HepG2 (cell line): Measurements from ENCODE around the gene PRKAR1A. TPM values are rescaled to one million over a fixed set of nuclear protein-coding genes. Genes with fewer than 3 reads are reported as not detected.
A peak's percentile ranks its signal among the peaks of the same experiment; 100 is the strongest.

Experiments
- ATAC-seq: fragments of 200-7000 bp; cut with Tn5 transposase; 3 replicates; pipeline ENCODE4 v1.9.1; 2020; ENCODE audit warnings: mild to moderate bottlenecking, moderate library complexity
- BruUV-seq: library from RNA; stranded (reverse); fragments of 400-500 nt; replicated peaks from 2 replicates; lab custom pipeline; 2021; lab: Mats Ljungman, UMichigan
- CTCF ChIA-PET: fragments of 300-600 bp; formaldehyde crosslinking; extraction: SDS; loops from one replicate; lab custom pipeline; 2021; ENCODE audit warnings: low total read pairs, inconsistent platforms, low intra/inter-chr PET ratio; lab: Yijun Ruan, JAX
- POLR2A ChIA-PET: fragments of 350-600 bp; sonication (Branson Sonifier 250); formaldehyde crosslinking; loops from one replicate; lab custom pipeline; 2020; ENCODE audit warnings: antibody characterized with exemption, inconsistent platforms; lab: Yijun Ruan, JAX
- DNase-seq: peaks from one replicate; pipeline ENCODE4 v3.0.0-alpha.2; 2015; ENCODE audit warnings: low spot score
- FAIRE-seq: peaks from 3 replicates; lab custom pipeline; 2011; peaks lifted over from hg19 to GRCh38; lab: Jason Lieb, UNC
- H2AFZ ChIP-seq: one replicate; pipeline ENCODE4 v1.6.1; 2011; ENCODE audit warnings: low read length, inconsistent platforms
- H3K27ac ChIP-seq: fragments of 300-600 bp; 3 replicates; pipeline ENCODE4 v1.8.0; 2011; ENCODE audit warnings: mixed run types, mild to moderate bottlenecking, mixed read lengths, low read length, inconsistent platforms; ENCODE audit not compliant: insufficient read depth; ENCODE audit errors: extremely low read length
- H3K27me3 ChIP-seq, 2 experiments: fragments of 200-600 bp in 1 of 2; 2 replicates in 1 of 2; 3 replicates in 1 of 2; pipeline versions ENCODE4 v1.6.0 to v1.8.0; 2011; ENCODE audit warnings: low read length in 2 of 2, mild to moderate bottlenecking in 2 of 2, moderate library complexity in 2 of 2, inconsistent platforms in 1 of 2; ENCODE audit not compliant: insufficient read depth in 2 of 2, control insufficient read depth in 1 of 2
- H3K36me3 ChIP-seq, 2 experiments: fragments of 200-600 bp in 1 of 2; replicated peaks in 1 of 2; 2 replicates in 1 of 2; 3 replicates in 1 of 2; pipeline versions ENCODE4 v1.5.1 to v1.8.0; 2011; ENCODE audit warnings: low read length in 2 of 2, inconsistent platforms in 1 of 2; ENCODE audit not compliant: insufficient read depth in 2 of 2, control insufficient read depth in 1 of 2
- H3K4me1 ChIP-seq: 2 replicates; pipeline ENCODE4 v1.5.1; 2012; ENCODE audit warnings: low read length, inconsistent platforms; ENCODE audit not compliant: insufficient read depth
- H3K4me2 ChIP-seq: 2 replicates; pipeline ENCODE4 v1.6.0; 2011; ENCODE audit warnings: low read depth, low read length, inconsistent platforms
- H3K4me3 ChIP-seq, 3 experiments: fragments of 200-600 bp in 1 of 3; sonication (generic), shearing (Covaris generic) in 1 of 3; replicated peaks in 1 of 3; 2 replicates each; pipeline ENCODE4 v1.5.1; 2011 to 2016; ENCODE audit warnings: low read length in 3 of 3, inconsistent platforms in 2 of 3, low read depth in 2 of 3, mild to moderate bottlenecking in 2 of 3, control low read depth in 1 of 3, mixed read lengths in 1 of 3; ENCODE audit not compliant: insufficient read depth in 1 of 3
- H3K79me2 ChIP-seq: one replicate; pipeline ENCODE4 v1.6.1; 2011; ENCODE audit warnings: low read length, inconsistent platforms; ENCODE audit not compliant: insufficient read depth
- H3K9ac ChIP-seq: 2 replicates; pipeline ENCODE4 v1.6.0; 2011; ENCODE audit warnings: mild to moderate bottlenecking, low read depth, low read length, inconsistent platforms; ENCODE audit not compliant: insufficient read depth
- H3K9me3 ChIP-seq: 2 replicates; pipeline ENCODE4 v1.5.1; 2012; ENCODE audit warnings: mild to moderate bottlenecking, low read length
- H4K20me1 ChIP-seq: 2 replicates; pipeline ENCODE4 v1.6.0; 2011; ENCODE audit warnings: inconsistent platforms, mild to moderate bottlenecking, low read length, moderate library complexity; ENCODE audit not compliant: insufficient read depth
- BCL3 ChIP-seq: sonication (generic); formaldehyde crosslinking; IDR thresholded peaks from 2 replicates; pipeline ENCODE4 v1.5.1; 2020; ENCODE audit warnings: mild to moderate bottlenecking, missing genetic modification reagents, moderate library complexity
- ELF3 ChIP-seq: IDR thresholded peaks from 2 replicates; pipeline ENCODE4 v1.6.1; 2016; ENCODE audit warnings: missing genetic modification reagents, missing compliant biosample characterization
- GABPB1 ChIP-seq: IDR thresholded peaks from 2 replicates; pipeline ENCODE4 v1.6.1; 2016; ENCODE audit warnings: mild to moderate bottlenecking, missing genetic modification reagents, moderate library complexity, missing compliant biosample characterization
- MED1 ChIP-seq: sonication (generic); formaldehyde crosslinking; IDR thresholded peaks from 2 replicates; pipeline ENCODE4 v1.4.0; 2020; ENCODE audit warnings: missing genetic modification reagents
- NFRKB ChIP-seq: fragments of 450-650 bp; IDR thresholded peaks from 2 replicates; pipeline ENCODE4 v1.6.1; 2017
- NR3C1 ChIP-seq: sonication (generic); formaldehyde crosslinking; IDR thresholded peaks from 2 replicates; pipeline ENCODE4 v1.4.0; 2020; ENCODE audit warnings: missing genetic modification reagents
- SALL1 ChIP-seq: sonication (generic); formaldehyde crosslinking; IDR thresholded peaks from 2 replicates; pipeline ENCODE4 v1.8.0; 2022; ENCODE audit warnings: mild to moderate bottlenecking, missing genetic modification reagents
- TFAP4 ChIP-seq: sonication (generic); IDR thresholded peaks from 2 replicates; pipeline ENCODE4 v1.6.1; 2016; ENCODE audit warnings: low read depth, borderline replicate concordance
- TFE3 ChIP-seq: IDR thresholded peaks from 2 replicates; pipeline ENCODE4 v1.6.1; 2016
- ZC3H13 ChIP-seq: sonication (generic); formaldehyde crosslinking; IDR thresholded peaks from 2 replicates; pipeline ENCODE4 v1.8.1; 2023; ENCODE audit warnings: mild to moderate bottlenecking, missing genetic modification reagents, moderate library complexity
- ZMYM3 ChIP-seq: sonication (generic); formaldehyde crosslinking; IDR thresholded peaks from 2 replicates; pipeline ENCODE4 v1.5.1; 2020; ENCODE audit warnings: mild to moderate bottlenecking, missing genetic modification reagents
- ZNF24 ChIP-seq: fragments of 450-650 bp; IDR thresholded peaks from 2 replicates; pipeline ENCODE4 v1.6.1; 2017; ENCODE audit warnings: antibody characterized with exemption, mild to moderate bottlenecking
- ZNF326 ChIP-seq: sonication (generic); formaldehyde crosslinking; IDR thresholded peaks from 2 replicates; pipeline ENCODE4 v1.4.0; 2020; ENCODE audit warnings: missing genetic modification reagents, borderline replicate concordance
- ZNF704 ChIP-seq: sonication (generic); formaldehyde crosslinking; IDR thresholded peaks from 2 replicates; pipeline ENCODE4 v1.8.1; 2023; ENCODE audit warnings: mild to moderate bottlenecking, inconsistent platforms, moderate library complexity, missing genetic modification reagents, borderline replicate concordance
- ZNF709 ChIP-seq: sonication (generic); formaldehyde crosslinking; IDR thresholded peaks from 2 replicates; pipeline ENCODE4 v1.5.0; 2020; ENCODE audit warnings: mild to moderate bottlenecking, missing genetic modification reagents
- WGBS: methylation state at CpG from one replicate; pipeline ENCODE4 v1.1.6; 2017; ENCODE audit warnings: low lambda C conversion rate; 5-methylcytosine and 5-hydroxymethylcytosine counted together
- in situ Hi-C: cut with HindIII; loops from 2 replicates; pipeline ENCODE4 v1.10.0; 2017; ENCODE audit warnings: low pct_unique_long_range_greater_than_20kb; ENCODE audit not compliant: extremely low pct_ligation_motif_present
- intact Hi-C: fragments of 100-400 bp; cut with micrococcal nuclease; formaldehyde crosslinking; loops from one replicate; pipeline ENCODE4 v1.10.0; 2022; ENCODE audit not compliant: unreplicated experiment
- polyA plus RNA-seq, 8 experiments: library from polyadenylated mRNA; depleted of rRNA in 3 of 8; stranded (reverse) in 7 of 8; unstranded in 1 of 8; fragments of >200 nt; fragmentation: Illumina TruSeq in 4 of 8; extraction: Trizol in 4 of 8; gene quantifications; 2 replicates each; pipeline versions ENCODE4 v1.2.1 to v1.2.3, GENCODE V29; 2011 to 2016; ENCODE audit warnings: low read depth in 4 of 8, missing spikeins in 1 of 8, mixed read lengths in 1 of 8; ENCODE audit not compliant: insufficient read depth in 1 of 8
- total RNA-seq, 5 experiments: library from RNA; depleted of rRNA; stranded (reverse); fragments of >200 nt; fragmentation: Illumina TruSeq; extraction: Trizol; gene quantifications; 2 replicates each; pipeline ENCODE4 v1.2.3, GENCODE V29; 2016; ENCODE audit warnings: low read depth in 1 of 5

The PRKAR1A gene
- total and polyA plus RNA-seq, 2 of the 13 experiments (the other 11 are each of a cell fraction or from before 2014, with no cell fraction given), result 265 to 266 TPM

GRCh38 chr17:68535922-68536321, 23.7 kb downstream of the PRKAR1A start (continued):
- TF ChIP-seq NFRKB, result no peak
- TF ChIP-seq TFE3 (CRISPR knock-in tag), result no peak
- TF ChIP-seq ZC3H13 (CRISPR knock-in tag), result peak; percentile 40; the same call in 1 of the 2 replicates
- TF ChIP-seq GABPB1 (CRISPR knock-in tag), result no peak

- intact Hi-C loops, result no loop called here
- TF ChIP-seq BCL3 (CRISPR knock-in tag) (0 out of 2 replicates have a peak, but pooled peaks have one; percentile 13), ZNF24 (peak; percentile 20; the same call in 1 of the 2 replicates), ELF3 (CRISPR knock-in tag) (0 out of 2 replicates have a peak, but pooled peaks have one; percentile 16), ZNF326 (0 out of 2 replicates have a peak, but pooled peaks have one; percentile 48), MED1 (no peak), ZNF709 (0 out of 2 replicates have a peak, but pooled peaks have one; percentile 7), NR3C1 (CRISPR knock-in tag) (no peak), ZNF704 (CRISPR knock-in tag) (0 out of 2 replicates have a peak, but pooled peaks have one; percentile 35), TFAP4 (peak; percentile 69; the same call in 1 of the 2 replicates), ZMYM3 (CRISPR knock-in tag) (no peak), SALL1 (CRISPR knock-in tag) (peak; percentile 44)
Observed at GRCh38 chr17:68539548-68540467, 27.6 kb downstream of the PRKAR1A start.

More at GRCh38 chr17:68539548-68540467, 27.6 kb downstream of the PRKAR1A start:
- ChIA-PET POLR2A (interaction anchor here (1.1 to 1.8 kb wide), 3 partner anchors 27 to 75 kb away, joined by 3 to 6 read pairs (median 6); partner anchors contain the start of genes FAM20A and PRKAR1A), CTCF (no interaction called here)
- Histone ChIP-seq H3K9me3 (no peaks in the 10 kb centered on the region), H3K79me2 (no peaks in the 10 kb centered on the region), H4K20me1 (no peaks in the 10 kb centered on the region), H3K4me1 (peaks cover 16% of the 10 kb centered on the region), H3K4me3 (no peak overlapping the region), H3K4me2 (no peak overlapping the region), H2AFZ (no peak overlapping the region), H3K36me3 (peaks cover 19 to 29% of the 10 kb centered on the region in 2 experiments), H3K27me3 (no peaks in the 10 kb centered on the region), H3K27ac (no peak overlapping the region), H3K9ac (no peak overlapping the region)
- ATAC-seq (peak; percentile 4), FAIRE-seq (no peak), DNase-seq (peak; percentile 24)
- in situ Hi-C loops, result loop anchor here (5.0 kb wide), 2 partner anchors 57 to 222 kb away; no protein-coding TSS in a partner anchor
- BruUV-seq, result no TSS peak
- WGBS, result 91% methylated on average over 20 of the region's 20 CpGs
